Body of pancreas (tissue), 4 donors: Measurements from ENCODE around the gene IDE. TPM values are rescaled to one million over a fixed set of nuclear protein-coding genes. Genes with fewer than 3 reads are reported as not detected.

Experiments used
- ATAC-seq: fragments of 150-250 bp; one replicate; pipeline ENCODE4 v1.9.1; 2016
- DNase-seq, 4 donors: peaks; one replicate each; pipeline ENCODE4 v3.0.0-alpha.2; 2019
- H3K27ac ChIP-seq, 4 donors: fragments of 200-600 bp; sonication (generic); 1 replicate in 3 of 4; 2 replicates in 1 of 4; pipeline versions ENCODE4 v1.5.1 to v1.6.1; 2016 to 2019; ENCODE audit warnings: mild to moderate bottlenecking in 1 of 4, mixed read lengths in 1 of 4, moderate library complexity in 1 of 4
- H3K27me3 ChIP-seq, 2 donors: fragments of 200-600 bp; sonication (generic); one replicate each; pipeline ENCODE4 v1.6.0; 2016; ENCODE audit warnings: mild to moderate bottlenecking in 1 of 2
- H3K36me3 ChIP-seq, 2 donors: fragments of 200-600 bp; sonication (generic); replicated peaks in 1 of 2; 2 replicates each; pipeline ENCODE4 v1.5.1; 2016; ENCODE audit warnings: low read depth in 2 of 2; ENCODE audit not compliant: insufficient read depth in 1 of 2
- H3K4me1 ChIP-seq: fragments of 200-600 bp; sonication (generic); one replicate; pipeline ENCODE4 v1.6.0; 2016
- H3K4me3 ChIP-seq, 2 donors: fragments of 200-600 bp; sonication (generic); 1 replicate in 1 of 2; 2 replicates in 1 of 2; pipeline ENCODE4 v1.5.1; 2016 to 2019
- H3K9me3 ChIP-seq, 3 donors: fragments of 200-600 bp; sonication (generic); 1 replicate in 2 of 3; 2 replicates in 1 of 3; pipeline ENCODE4 v1.5.1; 2016
- CTCF ChIP-seq, 7 experiments: fragments of 450-650 bp in 4 of 7; fragments of 200-600 bp in 3 of 7; sonication (generic) in 3 of 7; IDR thresholded peaks; one replicate each; pipeline ENCODE4 v1.5.1; 2016 to 2019; ENCODE audit warnings: antibody characterized with exemption in 7 of 7
- POLR2A ChIP-seq, 3 donors: fragments of 450-650 bp; IDR thresholded peaks; one replicate each; pipeline ENCODE4 v1.6.1; 2016; ENCODE audit warnings: antibody characterized with exemption in 3 of 3, mild to moderate bottlenecking in 2 of 3
- WGBS, 2 donors: methylation state at CpG; one replicate each; pipeline ENCODE4 v1.1.5; 2017; 5-methylcytosine and 5-hydroxymethylcytosine counted together
- intact Hi-C: fragments of 100-400 bp; cut with DNase I; formaldehyde crosslinking; loops from one replicate; pipeline ENCODE4 v1.15.1; 2023
- total RNA-seq, 2 donors: library from RNA; depleted of rRNA; stranded (reverse); fragments of >200 nt; gene quantifications; one replicate each; pipeline ENCODE4 v1.1.0, GENCODE V29; 2016

The IDE gene
- total RNA-seq, 2 donors from 2014 or later = 13.8 to 19.5 TPM

GRCh38 chr10:92452313-92452712, 121.6 kb downstream of the IDE start:
- Histone ChIP-seq H3K27me3 (no peaks in the 10 kb centered on the region), H3K9me3 (no peaks in the 10 kb centered on the region), H3K4me1 (no peaks in the 10 kb centered on the region), H3K27ac (no peak overlapping the region), H3K4me3 (no peak overlapping the region), H3K36me3 (peaks cover 0 to 34% of the 10 kb centered on the region in 2 donors)
- 97 to 100% methylated on average over 2 of the region's 2 CpGs for WGBS, 2 donors
- intact Hi-C loops = no loop called here
- DNase-seq (no peak), ATAC-seq (no peak)
- no peak for TF ChIP-seq POLR2A (IDR thresholded peaks at IDR 0.05)
- TF ChIP-seq CTCF (IDR thresholded peaks at IDR 0.05) = no peak

- Histone ChIP-seq H3K4me3 (no peak overlapping the region), H3K36me3 (peaks cover 0 to 32% of the 10 kb centered on the region in 2 donors), H3K27me3 (no peaks in the 10 kb centered on the region), H3K4me1 (no peaks in the 10 kb centered on the region), H3K9me3 (no peaks in the 10 kb centered on the region), H3K27ac (no peak overlapping the region)
- DNase-seq (no peak), ATAC-seq (no peak)
- intact Hi-C loops = no loop called here
- 90 to 95% methylated on average over 7 of the region's 7 CpGs for WGBS, 2 donors
- TF ChIP-seq CTCF (IDR thresholded peaks at IDR 0.05) = no peak
- no peak for TF ChIP-seq POLR2A (IDR thresholded peaks at IDR 0.05)
Measured at GRCh38 chr10:92451431-92451830, 122.5 kb downstream of the IDE start.

- no peak for ATAC-seq
Measured at GRCh38 chr10:92450896-92451295, 123.0 kb downstream of the IDE start.

GRCh38 chr10:92440578-92440977, 133.3 kb downstream of the IDE start:
- ATAC-seq (no peak), DNase-seq (no peak)
- WGBS, 2 donors = 91 to 95% methylated on average over 5 of the region's 5 CpGs
- no peaks in the 10 kb centered on the region for H3K4me1 ChIP-seq
- H3K27ac ChIP-seq = no peak overlapping the region
- TF ChIP-seq POLR2A (IDR thresholded peaks at IDR 0.05) = no peak
- TF ChIP-seq CTCF (IDR thresholded peaks at IDR 0.05) = no peak
- H3K4me3 ChIP-seq = no peak overlapping the region
- intact Hi-C loops = no loop called here
- H3K36me3 ChIP-seq = no peaks in the 10 kb centered on the region
- no peaks in the 10 kb centered on the region for H3K9me3 ChIP-seq
- H3K27me3 ChIP-seq = no peaks in the 10 kb centered on the region

More at GRCh38 chr10:92450896-92451295, 123.0 kb downstream of the IDE start:
- H3K27ac ChIP-seq = no peak overlapping the region
- DNase-seq = no peak
- no peaks in the 10 kb centered on the region for H3K27me3 ChIP-seq
- intact Hi-C loops = no loop called here
- H3K9me3 ChIP-seq = no peaks in the 10 kb centered on the region
- no peak overlapping the region for H3K4me3 ChIP-seq
- H3K4me1 ChIP-seq = no peaks in the 10 kb centered on the region
- WGBS, 2 donors = 92% methylated on average over 2 of the region's 2 CpGs
- TF ChIP-seq CTCF (IDR thresholded peaks at IDR 0.05) (no peak), POLR2A (IDR thresholded peaks at IDR 0.05) (no peak)
- H3K36me3 ChIP-seq = peaks cover 0 to 32% of the 10 kb centered on the region in 2 donors

GRCh38 chr10:92438220-92438619, 135.7 kb downstream of the IDE start:
- intact Hi-C loops = loop anchor here (10.0 kb wide), 1 partner anchor 353 kb away; no protein-coding TSS in a partner anchor
- no peak for DNase-seq
- TF ChIP-seq POLR2A (IDR thresholded peaks at IDR 0.05) (no peak), CTCF (IDR thresholded peaks at IDR 0.05) (no peak)
- ATAC-seq = no peak
- no peaks in the 10 kb centered on the region for H3K36me3 ChIP-seq
- H3K4me3 ChIP-seq = no peak overlapping the region
- no peaks in the 10 kb centered on the region for H3K4me1 ChIP-seq
- no peak overlapping the region for H3K27ac ChIP-seq
- no peaks in the 10 kb centered on the region for H3K27me3 ChIP-seq
- WGBS, 2 donors = 95 to 100% methylated on average over 6 of the region's 6 CpGs
- H3K9me3 ChIP-seq = no peaks in the 10 kb centered on the region
